Endodermal cell (in vitro differentiated cells): Measurements from ENCODE around the gene MBLAC1. TPM values are rescaled to one million over a fixed set of nuclear protein-coding genes. Genes with fewer than 3 reads are reported as not detected.

Source experiments
- DNase-seq: peaks from one replicate; pipeline ENCODE4 v3.0.0-alpha.2; 2017
- H3K27ac ChIP-seq: 2 replicates; pipeline ENCODE4 v1.5.1; 2013; ENCODE audit warnings: mild to moderate bottlenecking, low read depth, low read length, moderate library complexity
- H3K27me3 ChIP-seq: 2 replicates; pipeline ENCODE4 v1.6.1; 2013; ENCODE audit warnings: mild to moderate bottlenecking, low read length, moderate library complexity; ENCODE audit not compliant: insufficient read depth, control insufficient read depth, poor library complexity, severe bottlenecking
- H3K36me3 ChIP-seq: 2 replicates; pipeline ENCODE4 v1.7.0; 2013; ENCODE audit warnings: mild to moderate bottlenecking, low read length, moderate library complexity; ENCODE audit not compliant: control insufficient read depth, insufficient read depth
- H3K4me1 ChIP-seq: one replicate; pipeline ENCODE4 v1.7.0; 2013; ENCODE audit warnings: low read length; ENCODE audit not compliant: control insufficient read depth, insufficient read depth
- H3K4me3 ChIP-seq: 2 replicates; pipeline ENCODE4 v1.5.1; 2013; ENCODE audit warnings: mild to moderate bottlenecking, low read length, moderate library complexity
- H3K9ac ChIP-seq: 2 replicates; pipeline ENCODE4 v1.6.1; 2013; ENCODE audit warnings: mild to moderate bottlenecking, low read length, moderate library complexity; ENCODE audit not compliant: poor library complexity, severe bottlenecking; ENCODE audit errors: extremely low read depth
- H3K9me3 ChIP-seq: 2 replicates; pipeline ENCODE4 v1.6.1; 2013; ENCODE audit warnings: mild to moderate bottlenecking, low read length, moderate library complexity; ENCODE audit not compliant: control insufficient read depth
- H3K27ac Mint-ChIP-seq: 2 replicates; pipeline ENCODE4 v1.8.0; 2020; ENCODE audit warnings: mixed read lengths
- H3K27me3 Mint-ChIP-seq: 2 replicates; pipeline ENCODE4 v1.8.0; 2021; ENCODE audit warnings: mild to moderate bottlenecking, mixed read lengths; ENCODE audit not compliant: insufficient read depth
- H3K36me3 Mint-ChIP-seq: 2 replicates; pipeline ENCODE4 v1.8.0; 2020; ENCODE audit warnings: low read depth, mixed read lengths
- H3K4me1 Mint-ChIP-seq: 2 replicates; pipeline ENCODE4 v1.8.0; 2020; ENCODE audit warnings: mixed read lengths
- H3K4me3 Mint-ChIP-seq: 2 replicates; pipeline ENCODE4 v1.8.0; 2020; ENCODE audit warnings: mild to moderate bottlenecking, moderate library complexity, mixed read lengths
- H3K9me3 Mint-ChIP-seq: 2 replicates; pipeline ENCODE4 v1.8.0; 2020; ENCODE audit warnings: mild to moderate bottlenecking, mixed read lengths
- WGBS, 2 experiments: methylation state at CpG; one replicate each; pipeline versions ENCODE4 v1.1.5 to v1.1.7; 2013; ENCODE audit warnings: missing lambda C conversion rate in 2 of 2, mixed read lengths in 1 of 2; ENCODE audit not compliant: insufficient coverage in 1 of 2, insufficient read length in 1 of 2; 5-methylcytosine and 5-hydroxymethylcytosine counted together
- total RNA-seq, 2 donors: library from RNA; stranded (reverse); fragmentation: NEBNext Ultra II Directional in 1 of 2; extraction: Animal tissue kit (Norgen Biotek cat#: 25700) in 1 of 2; gene quantifications; 2 replicates in 1 of 2; 3 replicates in 1 of 2; pipeline ENCODE4 v1.2.1, GENCODE V29; 2021
- TF ChIP-seq, protein P1 (sequence below): fragments of 200-600 bp; sonication (generic); conservative IDR thresholded peaks from 2 replicates; pipeline ENCODE4 v1.5.0; 2021; ENCODE audit warnings: antibody characterized with exemption, mild to moderate bottlenecking

Gene MBLAC1
- total RNA-seq, 2 donors from 2014 or later = 1.3 to 1.4 TPM

DNA sequence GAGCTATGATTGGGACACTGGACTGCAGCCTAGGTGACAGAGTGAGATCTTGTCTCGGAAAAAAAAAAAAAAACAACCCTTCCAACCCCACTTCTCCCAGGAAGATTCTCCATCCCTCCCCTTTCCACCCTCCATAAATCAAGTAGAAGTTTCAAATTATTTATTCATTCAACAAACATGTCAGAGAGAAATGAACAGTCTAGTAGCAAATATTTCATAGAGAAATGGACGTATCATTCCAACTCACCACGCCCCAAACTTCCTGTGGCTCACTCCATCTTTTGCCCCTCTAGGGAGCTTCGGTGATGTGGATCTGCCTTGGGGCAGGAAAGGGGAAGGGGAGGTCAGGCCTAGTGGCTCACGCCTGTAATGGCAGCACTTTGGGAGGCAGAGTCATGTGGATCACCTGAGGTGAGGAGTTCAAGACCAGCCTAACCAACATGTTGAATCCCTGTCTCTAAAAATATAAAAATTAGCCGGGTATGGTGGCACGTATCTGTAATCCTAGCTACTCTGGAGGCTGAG lies 32.4 kb downstream of the MBLAC1 start:
- H3K9me3 Mint-ChIP-seq = no peaks in the 10 kb centered on the region
- H3K4me3 Mint-ChIP-seq = peak overlapping the region; percentile 62
- H3K36me3 Mint-ChIP-seq = peaks cover 15% of the 10 kb centered on the region
- peak overlapping the region; percentile 84 for H3K4me3 ChIP-seq
- H3K27me3 ChIP-seq = no peaks in the 10 kb centered on the region
- H3K27me3 Mint-ChIP-seq = peaks cover 9% of the 10 kb centered on the region
- H3K4me1 Mint-ChIP-seq = peaks cover 24% of the 10 kb centered on the region
- H3K9ac ChIP-seq = peak overlapping the region; percentile 73
- DNase-seq = peak; percentile 61
- H3K9me3 ChIP-seq = no peaks in the 10 kb centered on the region
- H3K4me1 ChIP-seq = peaks cover 12% of the 10 kb centered on the region
- peak overlapping the region; percentile 82 for H3K27ac Mint-ChIP-seq
- 91 to 96% methylated on average over 5 to 6 of the region's 7 CpGs for WGBS, 2 experiments
- TF ChIP-seq, protein P1, sequence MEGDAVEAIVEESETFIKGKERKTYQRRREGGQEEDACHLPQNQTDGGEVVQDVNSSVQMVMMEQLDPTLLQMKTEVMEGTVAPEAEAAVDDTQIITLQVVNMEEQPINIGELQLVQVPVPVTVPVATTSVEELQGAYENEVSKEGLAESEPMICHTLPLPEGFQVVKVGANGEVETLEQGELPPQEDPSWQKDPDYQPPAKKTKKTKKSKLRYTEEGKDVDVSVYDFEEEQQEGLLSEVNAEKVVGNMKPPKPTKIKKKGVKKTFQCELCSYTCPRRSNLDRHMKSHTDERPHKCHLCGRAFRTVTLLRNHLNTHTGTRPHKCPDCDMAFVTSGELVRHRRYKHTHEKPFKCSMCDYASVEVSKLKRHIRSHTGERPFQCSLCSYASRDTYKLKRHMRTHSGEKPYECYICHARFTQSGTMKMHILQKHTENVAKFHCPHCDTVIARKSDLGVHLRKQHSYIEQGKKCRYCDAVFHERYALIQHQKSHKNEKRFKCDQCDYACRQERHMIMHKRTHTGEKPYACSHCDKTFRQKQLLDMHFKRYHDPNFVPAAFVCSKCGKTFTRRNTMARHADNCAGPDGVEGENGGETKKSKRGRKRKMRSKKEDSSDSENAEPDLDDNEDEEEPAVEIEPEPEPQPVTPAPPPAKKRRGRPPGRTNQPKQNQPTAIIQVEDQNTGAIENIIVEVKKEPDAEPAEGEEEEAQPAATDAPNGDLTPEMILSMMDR = peak; percentile 45
- H3K27ac ChIP-seq = no peak overlapping the region
- peaks cover 26% of the 10 kb centered on the region for H3K36me3 ChIP-seq

DNA sequence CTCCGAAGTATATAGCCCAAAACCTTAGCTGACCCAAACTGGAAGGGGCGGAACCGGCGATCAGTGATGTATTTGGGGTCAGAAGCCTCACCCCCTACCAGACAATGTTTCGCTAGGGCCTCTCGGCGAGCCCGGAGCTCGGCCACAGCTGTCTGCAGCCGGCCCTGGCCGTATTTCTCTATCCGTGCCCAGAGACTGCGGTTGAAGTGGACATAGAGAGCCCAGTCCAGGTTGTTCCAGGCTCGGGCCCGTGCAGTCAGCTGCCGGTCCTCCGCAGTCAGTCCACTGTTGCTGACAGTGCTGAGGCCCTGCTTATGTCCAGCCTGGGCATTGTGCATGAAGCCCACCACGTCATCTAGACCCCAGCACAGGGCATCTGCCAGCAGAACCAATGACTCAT lies 33.3 kb downstream of the MBLAC1 start:
- H3K4me1 ChIP-seq = peaks cover 8% of the 10 kb centered on the region
- Mint-ChIP-seq H3K9me3 (no peaks in the 10 kb centered on the region), H3K27ac (no peak overlapping the region), H3K36me3 (peaks cover 15% of the 10 kb centered on the region), H3K27me3 (peaks cover 9% of the 10 kb centered on the region), H3K4me3 (peak overlapping the region; percentile 62), H3K4me1 (peaks cover 16% of the 10 kb centered on the region)
- H3K9me3 ChIP-seq = no peaks in the 10 kb centered on the region
- peaks cover 20% of the 10 kb centered on the region for H3K36me3 ChIP-seq
- TF ChIP-seq, protein P1 = no peak
- no peak overlapping the region for H3K4me3 ChIP-seq
- WGBS, 2 experiments = 96 to 98% methylated on average over 9 to 18 of the region's 18 CpGs
- no peaks in the 10 kb centered on the region for H3K27me3 ChIP-seq
- H3K27ac ChIP-seq = no peak overlapping the region
- no peak overlapping the region for H3K9ac ChIP-seq
- DNase-seq = no peak

DNA sequence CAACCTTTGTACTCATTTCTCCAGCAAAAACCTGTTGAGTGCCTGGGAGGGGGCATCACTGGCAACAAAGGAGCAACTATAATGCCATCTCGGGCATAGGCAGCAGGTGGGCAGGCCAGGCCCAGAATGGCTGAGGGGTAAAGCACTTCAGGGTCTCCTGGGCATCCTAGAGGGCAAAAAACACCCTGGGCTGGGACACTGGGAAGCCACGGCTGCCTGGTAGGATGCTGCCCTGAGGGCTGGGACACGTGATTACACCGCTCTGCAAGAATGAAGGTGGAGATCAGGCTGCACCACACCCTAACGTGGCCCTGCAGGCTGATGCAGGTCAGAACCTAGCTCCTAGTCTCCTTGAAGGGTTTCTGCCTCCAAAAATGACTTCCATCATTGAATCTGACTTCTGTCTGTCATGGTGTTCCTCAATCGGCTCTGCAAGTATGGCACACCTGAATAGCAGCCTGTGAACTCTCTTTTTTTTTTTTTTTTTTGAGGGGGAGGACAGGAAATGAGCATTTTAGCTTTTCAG lies 36.3 kb downstream of the MBLAC1 start:
- H3K4me1 Mint-ChIP-seq = peaks cover 17% of the 10 kb centered on the region
- peaks cover 9% of the 10 kb centered on the region for H3K4me1 ChIP-seq
- H3K27ac ChIP-seq = no peak overlapping the region
- H3K4me3 Mint-ChIP-seq = no peak overlapping the region
- peaks cover 25% of the 10 kb centered on the region for H3K27me3 Mint-ChIP-seq
- peak; percentile 68 for DNase-seq
- no peaks in the 10 kb centered on the region for H3K36me3 Mint-ChIP-seq
- no peaks in the 10 kb centered on the region for H3K9me3 Mint-ChIP-seq
- TF ChIP-seq, protein P1 = no peak
- no peaks in the 10 kb centered on the region for H3K9me3 ChIP-seq
- no peaks in the 10 kb centered on the region for H3K27me3 ChIP-seq
- 67 to 72% methylated on average over 5 to 6 of the region's 6 CpGs for WGBS, 2 experiments
- no peaks in the 10 kb centered on the region for H3K36me3 ChIP-seq
- H3K4me3 ChIP-seq = no peak overlapping the region
- no peak overlapping the region for H3K9ac ChIP-seq
- H3K27ac Mint-ChIP-seq = no peak overlapping the region
